GM11168 (cell line): ENCODE results near the gene ZMAT3.
"Not testable (repeated sequence)": the region's sequence is repeated elsewhere in the genome, so short reads cannot be mapped to it uniquely, and the experiment has no call there.

Experiments
- in situ Hi-C: fragments of 300-500 bp; cut with MboI; formaldehyde crosslinking; loops from one replicate; pipeline ENCODE4 v1.12.0; 2022; ENCODE audit warnings: low sequenced_read_pairs; ENCODE audit not compliant: unreplicated experiment

The ZMAT3 gene

DNA sequence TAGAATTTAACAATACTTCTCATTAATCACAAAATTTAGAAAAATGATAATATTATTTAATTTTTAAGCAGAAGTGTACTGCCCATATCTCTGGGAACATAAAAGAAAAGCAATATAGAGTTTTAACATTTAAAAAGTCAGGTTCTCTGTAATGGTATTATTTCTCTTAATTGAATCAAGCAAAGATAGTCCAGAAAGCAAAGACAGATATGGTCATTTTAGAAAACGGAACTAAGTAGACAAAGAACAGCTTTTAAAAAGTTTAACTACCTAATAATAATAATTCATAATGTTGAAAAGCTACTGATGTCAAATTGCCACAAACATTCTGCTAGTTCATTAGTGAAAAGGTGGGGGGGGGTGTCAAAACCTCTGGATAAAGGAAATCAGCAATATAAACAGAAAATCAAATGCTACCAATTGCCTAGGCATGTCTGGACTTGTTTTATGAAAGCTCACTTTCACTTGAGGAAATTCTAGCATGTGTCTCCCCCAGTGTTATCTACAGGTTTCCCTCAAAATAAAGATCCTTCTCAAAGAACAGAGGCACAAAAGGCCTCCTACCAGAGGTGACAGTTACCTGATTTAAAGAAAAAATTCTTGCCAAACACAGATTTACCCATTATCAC lies 1.7 kb downstream of the ZMAT3 start:
- in situ Hi-C loops, result no loop called here

DNA sequence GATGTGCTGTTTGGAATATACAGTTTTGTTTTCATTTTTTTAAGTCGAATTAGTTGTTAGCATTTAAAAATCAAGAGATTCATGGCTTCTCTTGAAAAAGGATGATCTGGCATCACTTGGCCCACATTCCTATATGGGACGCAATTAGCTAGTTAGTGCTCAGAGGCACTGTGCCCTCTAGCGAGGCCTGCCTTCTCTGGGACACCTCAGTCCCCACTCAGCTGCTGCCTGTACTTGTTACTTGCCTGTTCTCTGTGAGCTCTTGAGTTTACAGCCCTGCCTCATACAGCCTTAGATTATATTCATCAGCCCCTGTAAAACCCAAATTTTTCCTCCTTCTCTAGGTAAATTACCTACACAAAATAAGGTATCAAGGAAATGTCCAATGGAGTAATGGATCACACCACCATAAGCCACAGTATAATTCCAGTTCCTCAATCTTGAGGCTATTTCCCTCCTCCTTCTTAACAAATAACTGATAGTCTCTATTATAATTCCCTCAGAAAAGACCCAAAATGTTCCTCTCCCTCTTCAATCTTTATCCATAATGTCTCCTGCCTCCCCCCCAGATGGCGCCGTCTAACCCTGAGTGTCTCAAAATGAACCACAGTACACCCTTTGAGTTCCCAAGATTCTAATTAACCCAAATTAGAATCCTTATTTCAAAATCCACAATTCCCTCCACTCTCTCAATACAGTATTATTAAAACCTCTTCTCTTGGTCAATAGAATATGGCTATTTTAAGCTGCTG lies 2.7 kb downstream of the ZMAT3 start:
- in situ Hi-C loops, result no loop called here

DNA sequence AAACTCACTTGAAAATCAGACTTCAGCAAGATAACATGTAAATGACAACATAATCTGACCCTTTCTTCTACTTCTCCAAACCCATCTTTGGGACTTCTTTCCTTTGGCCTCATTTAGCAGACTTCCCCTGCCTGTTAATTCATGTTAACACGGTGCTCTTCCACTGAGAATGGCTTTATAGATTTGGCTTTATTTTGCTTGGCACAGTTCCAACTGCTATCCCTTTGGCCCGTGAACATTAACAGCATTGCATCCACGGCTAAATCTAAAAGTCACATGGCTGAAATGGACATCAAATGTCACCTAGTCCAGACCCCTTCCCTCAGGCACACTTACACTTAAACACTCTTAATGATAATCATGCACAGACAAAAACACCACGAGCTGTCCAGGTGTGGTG lies 3.8 kb downstream of the ZMAT3 start:
- in situ Hi-C loops, result no loop called here

DNA sequence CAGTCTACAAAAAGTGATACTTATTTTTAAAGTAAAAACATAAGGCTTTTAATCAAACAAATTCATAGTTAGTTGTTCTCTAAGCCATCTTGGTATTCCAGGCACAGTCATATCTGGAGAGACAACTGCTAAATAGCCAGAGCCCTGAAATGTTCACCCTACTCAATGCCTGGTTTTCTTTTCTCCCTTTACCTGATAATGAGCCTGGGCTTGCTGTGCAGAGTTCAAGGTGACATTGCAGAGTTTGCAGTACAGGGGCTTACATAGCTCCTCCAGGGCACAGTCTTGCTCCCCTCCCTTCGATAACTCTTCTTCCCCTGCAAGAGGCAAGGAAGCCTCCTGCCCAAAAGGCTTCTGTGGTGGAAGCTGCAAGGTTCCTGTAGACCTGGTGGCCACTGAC lies 4.3 kb downstream of the ZMAT3 start:
- in situ Hi-C loops, result no loop called here

DNA sequence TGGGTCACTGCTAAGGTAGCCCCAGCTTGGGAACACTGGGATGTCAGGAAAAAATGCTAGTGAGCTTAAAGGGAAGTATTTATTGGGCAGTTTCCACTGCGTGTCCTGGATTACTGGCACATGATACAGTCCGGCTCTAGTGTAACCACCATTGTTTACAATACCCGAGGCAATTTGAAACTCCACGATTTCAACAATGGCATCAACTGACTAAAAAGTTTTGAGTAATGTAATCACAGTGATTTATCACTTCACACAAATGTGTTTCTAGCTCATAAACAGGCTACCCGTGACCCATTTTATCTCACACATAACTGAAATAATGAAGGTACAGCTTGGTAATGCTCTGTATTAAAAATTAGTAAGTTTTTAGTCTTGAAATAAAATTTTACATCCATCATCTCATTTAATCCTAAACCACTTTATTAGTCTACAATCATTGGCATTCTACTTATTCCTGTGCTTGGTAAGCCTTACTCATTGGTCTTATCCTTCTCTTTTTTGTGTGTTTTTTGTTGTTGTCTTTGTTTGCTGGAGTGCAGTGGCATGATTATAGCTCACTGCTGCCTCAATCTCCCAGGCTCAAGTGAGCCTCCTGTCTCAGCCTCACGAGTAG lies 7.6 kb downstream of the ZMAT3 start:
- in situ Hi-C loops, result no loop called here

DNA sequence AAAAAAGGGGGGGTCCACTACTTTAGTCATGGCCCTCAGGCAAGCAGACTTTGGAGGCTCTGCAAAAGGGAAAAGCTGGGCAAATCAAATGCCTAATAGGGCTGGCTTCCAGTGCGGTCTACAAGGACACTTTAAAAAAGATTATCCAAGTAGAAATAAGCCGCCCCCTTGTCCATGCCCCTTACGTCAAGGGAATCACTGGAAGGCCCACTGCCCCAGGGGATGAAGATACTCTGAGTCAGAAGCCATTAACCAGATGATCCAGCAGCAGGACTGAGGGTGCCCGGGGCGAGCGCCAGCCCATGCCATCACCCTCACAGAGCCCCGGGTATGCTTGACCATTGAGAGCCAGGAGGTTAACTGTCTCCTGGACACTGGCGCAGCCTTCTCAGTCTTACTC lies 15.3 kb downstream of the ZMAT3 start:
- in situ Hi-C loops, result no loop called here

DNA sequence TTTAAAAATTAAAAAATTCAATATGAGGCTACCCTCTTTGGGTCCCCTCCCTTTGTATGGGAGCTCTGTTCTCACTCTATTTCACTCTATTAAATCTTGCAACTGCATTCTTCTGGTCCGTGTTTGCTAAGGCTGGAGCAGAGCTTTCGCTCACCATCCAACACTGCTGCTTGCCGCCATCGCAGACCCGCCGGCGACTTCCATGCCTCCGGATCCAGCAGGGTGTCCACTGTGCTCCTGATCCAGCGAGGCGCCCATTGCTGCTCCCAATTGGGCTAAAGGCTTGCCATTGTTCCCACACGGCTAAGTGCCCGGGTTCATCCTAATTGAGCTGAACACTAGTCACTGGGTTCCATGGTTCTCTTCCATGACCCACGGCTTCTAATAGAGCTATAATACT lies 17.0 kb downstream of the ZMAT3 start:
- in situ Hi-C loops, result not testable (repeated sequence)

DNA sequence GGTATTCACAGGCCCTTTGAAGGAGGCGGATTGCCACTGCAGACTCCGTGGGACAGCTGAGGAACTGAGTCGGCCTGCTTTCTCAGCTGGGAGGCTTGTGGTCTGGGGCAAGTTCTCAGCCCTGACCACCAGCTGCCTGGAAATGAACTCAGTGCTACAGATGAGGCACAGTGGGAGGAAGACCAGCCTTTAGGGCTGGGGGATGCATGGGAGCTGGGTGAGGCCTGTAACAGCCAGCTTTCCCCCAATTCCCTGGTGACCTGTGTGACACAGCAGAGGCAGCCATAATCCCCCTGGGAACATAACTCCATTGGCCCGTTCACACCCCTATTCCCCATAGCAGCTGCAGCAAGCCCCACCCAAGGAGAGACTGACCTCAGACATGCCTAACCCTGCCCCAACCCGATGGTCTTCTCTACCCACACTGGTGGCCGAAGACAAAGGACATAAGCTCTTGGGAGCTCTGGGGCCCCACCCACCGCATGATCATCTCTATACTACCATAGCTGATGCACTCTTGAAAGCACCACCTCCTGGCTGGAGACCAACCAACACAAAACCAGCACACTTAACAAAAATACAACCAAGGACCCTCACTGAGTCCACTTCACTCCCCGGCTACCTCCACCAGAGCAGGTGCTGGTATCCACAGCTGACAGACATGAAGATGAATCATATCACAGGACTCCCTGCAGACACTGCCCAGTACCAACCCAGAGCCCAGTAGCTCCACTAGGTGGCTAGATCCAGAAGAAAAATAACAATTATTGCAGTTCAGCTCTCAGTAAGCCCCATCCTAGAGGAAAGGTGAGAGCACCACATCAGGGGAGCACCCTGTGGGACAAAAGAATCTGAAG lies 24.9 kb downstream of the ZMAT3 start:
- in situ Hi-C loops, result no loop called here

DNA sequence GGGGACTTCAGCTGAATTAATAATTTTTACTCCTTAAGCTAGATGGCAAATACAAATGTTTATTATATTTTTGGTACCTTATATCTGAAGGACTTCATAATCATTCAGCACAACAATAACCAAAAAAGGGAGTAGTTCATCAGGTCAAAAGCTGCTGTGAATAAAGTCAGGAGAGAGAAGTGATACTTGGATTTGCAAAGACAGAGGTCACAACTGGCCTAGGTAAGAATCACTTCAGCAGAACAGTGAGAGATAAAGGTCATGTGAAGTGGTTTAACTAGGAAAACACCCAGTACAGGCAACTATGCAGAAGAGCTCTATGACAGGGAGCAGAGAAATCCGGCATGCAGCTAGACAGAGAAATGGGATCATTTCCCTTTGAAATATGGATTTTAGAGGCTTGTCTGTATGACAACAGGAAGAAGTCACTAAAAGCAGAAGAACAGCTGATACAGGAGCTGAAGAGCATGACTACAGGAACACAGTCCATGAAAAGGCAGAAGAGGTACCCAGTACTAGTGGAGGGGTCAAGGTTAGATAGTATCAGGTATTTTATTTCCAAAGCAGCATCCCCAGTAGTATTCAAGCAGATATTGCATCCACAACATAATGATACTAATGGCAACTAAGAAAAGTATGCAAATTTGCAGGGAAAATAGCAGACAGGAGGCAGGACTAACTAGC lies 25.7 kb downstream of the ZMAT3 start:
- in situ Hi-C loops, result no loop called here

DNA sequence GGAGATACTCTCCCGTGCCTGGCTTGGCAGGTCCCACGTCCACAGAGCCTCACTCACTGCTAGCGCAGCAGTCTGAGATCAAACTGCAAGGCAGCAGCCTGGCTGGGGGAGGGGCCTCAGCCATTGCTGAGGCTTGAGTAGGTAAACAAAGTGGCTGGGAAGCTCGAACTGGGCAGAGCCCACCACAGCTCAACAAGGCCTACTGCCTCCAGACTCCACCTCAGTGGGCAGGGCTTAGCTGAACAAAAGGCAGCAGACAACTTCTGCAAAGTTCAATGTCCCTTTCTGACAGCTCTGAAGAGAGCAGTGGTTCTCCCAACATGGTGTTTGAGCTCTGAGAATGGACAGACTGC lies 32.7 kb downstream of the ZMAT3 start:
- in situ Hi-C loops, result not testable (repeated sequence)

DNA sequence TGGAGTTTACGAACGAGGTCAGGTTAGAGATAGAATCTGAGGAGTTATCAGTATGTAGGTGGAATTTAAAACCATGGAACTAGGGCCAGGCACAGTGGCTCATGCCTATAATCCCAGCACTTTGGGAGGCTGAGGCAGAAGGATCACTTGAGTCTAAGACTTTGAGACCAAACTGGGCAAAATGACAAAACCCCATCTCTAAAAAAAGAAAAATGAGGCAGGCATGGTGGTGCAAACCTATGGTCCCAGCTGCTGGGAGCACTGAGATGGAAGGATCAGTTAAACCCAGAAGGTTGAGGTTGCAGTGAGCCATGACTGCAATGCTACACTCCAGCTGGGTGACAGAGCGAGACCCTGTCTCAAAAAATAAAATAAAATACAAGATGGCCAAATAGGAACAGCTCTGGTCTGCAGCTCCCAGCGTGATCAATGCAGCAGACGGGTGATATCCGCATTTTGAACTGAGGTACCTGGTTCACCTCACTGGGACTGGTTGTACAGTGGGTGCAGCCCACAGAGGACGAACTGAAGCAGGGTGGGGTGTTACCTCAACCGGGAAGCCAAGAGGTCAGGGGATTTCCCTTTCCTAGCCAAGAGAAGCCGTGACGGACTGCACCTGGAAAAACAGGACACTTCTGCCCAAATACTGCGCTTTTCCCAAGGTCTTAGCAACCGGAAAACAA lies 33.3 kb downstream of the ZMAT3 start:
- in situ Hi-C loops, result no loop called here

DNA sequence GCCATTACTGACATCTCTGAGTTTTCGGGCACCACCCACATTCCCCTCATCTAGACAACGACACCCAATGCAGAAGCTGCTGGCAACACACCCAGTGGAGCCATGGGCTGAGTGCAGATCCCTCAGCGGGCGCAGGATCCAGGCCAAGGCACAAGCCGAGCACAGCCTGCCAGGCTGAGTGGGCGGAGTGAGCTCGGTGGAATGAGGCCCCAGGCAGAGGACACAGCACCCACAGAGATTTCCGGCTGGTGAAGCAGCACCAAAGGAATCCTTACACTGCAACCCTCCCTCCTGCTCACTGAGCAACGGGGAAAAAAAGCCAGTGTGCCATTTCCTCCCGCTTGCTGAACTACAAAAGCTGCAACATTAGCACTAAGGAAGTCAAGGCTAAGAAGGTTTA lies 34.3 kb downstream of the ZMAT3 start:
- in situ Hi-C loops, result no loop called here

DNA sequence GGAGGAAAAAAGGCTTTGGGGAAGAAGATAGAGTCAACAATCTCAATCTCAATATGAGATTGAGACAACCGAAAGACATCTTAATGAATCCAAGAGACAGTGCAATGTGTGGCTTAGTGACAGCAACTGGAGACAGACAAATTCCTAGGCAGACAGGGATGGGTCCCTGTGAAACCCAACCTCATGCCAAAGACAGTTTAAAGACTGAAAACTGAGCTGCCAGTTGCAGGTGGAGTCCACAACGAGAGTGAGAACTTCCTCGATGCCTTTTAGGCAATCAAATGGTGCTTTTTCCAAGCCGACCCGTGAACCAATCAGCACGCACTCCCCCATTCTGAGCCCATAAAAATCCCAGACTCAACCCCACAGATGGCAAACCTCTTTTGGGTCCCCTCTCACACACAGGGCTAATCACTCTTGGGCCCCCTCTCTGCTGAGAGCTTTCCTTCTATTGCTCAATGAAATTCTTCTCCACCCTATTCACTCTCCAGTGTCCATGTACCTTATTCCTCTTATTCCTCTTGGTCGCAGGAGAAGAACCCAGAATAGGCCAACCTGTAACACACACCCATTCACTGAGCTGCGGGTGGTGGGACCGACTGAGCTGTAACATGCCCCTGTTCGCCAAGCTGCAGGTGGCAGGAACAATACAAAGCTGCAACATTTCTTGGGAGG lies 34.8 kb downstream of the ZMAT3 start:
- in situ Hi-C loops, result no loop called here

DNA sequence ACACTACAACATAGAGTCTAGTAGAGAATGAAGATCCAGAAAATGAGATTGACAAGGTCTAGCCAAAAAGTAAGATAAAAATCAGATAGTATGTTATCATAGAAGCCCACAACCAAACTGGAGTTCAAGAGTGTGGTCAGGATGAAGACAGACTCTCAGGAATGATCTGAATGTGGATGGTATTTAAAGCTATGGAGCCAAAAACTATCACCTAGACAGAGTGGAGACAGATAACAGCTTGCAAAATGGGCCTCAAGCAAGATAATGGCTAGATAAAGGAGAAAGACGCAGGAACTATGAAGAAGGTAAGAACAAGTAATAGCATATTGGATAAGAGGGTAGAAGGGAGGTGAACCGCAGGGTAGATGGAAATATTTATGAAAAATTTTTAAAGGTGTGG lies 35.4 kb downstream of the ZMAT3 start:
- in situ Hi-C loops, result no loop called here

DNA sequence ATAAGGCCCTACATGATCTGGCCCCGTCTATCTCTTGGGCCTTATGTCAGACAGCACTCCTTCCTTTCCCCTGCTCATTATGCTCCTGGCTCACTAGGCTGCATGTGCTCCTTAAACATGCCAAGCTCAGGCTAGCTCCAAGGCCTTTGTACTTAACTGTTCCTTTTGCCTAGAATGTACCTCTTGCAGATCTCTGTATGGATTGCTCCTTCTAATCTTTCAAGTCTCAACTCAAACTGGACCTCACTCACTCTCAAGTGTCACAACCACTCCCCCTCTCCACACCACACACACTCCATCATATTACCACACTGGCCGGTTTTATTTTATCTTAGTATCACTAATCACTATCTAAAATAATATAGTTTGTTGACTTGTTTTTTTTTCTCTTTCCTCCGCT lies 36.4 kb downstream of the ZMAT3 start:
- in situ Hi-C loops, result no loop called here

DNA sequence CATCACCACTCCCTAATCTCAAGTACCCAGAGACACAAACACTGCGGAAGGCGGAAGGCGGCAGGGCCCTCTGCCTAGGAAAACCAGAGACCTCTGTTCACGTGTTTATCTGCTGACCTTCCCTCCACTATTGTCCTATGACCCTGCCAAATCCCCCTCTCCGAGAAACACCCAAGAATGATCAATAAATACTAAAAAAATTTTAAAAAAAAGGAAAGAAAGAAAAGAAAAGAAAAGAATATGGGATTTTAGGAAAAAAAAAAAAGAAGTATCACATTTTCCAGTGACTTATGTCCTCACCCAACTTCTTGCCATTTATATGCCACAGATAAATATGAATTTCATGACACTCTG lies 38.3 kb downstream of the ZMAT3 start:
- in situ Hi-C loops, result not testable (repeated sequence)

DNA sequence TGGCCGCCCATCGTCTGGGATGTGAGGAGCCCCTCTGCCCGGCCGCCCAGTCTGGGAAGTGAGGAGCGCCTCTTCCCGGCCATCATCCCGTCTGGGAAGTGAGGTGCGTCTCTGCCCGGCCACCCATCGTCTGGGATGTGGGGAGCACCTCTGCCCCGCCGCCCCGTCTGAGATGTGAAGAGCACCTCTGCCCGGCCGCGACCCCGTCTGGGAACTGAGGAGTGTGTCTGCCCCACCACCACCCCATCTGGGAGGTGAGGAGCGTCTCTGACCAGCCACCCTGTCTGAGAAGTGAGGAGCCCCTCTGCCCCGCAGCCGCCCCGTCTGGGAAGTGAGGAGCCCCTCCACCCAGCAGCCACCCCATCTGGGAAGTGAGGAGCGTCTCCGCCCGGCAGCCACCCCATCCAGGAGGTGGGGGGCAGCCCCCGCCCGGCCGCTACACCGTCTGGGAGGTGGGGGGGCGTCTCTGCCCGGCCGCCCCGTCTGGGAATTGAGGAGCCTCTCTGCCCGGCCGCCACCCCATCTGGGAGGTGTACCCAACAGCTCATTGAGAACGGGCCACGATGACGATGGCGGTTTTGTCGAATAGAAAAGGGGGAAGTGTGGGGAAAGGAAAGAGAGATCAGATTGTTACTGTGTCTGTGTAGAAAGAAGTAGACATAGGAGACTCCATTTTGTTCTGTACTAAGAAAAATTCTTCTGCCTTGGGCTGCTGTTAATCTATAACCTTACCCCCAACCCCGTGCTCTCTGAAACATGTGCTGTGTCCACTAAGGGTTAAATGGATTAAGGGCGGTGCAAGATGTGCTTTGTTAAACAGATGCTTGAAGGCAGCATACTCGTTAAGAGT lies 38.9 kb downstream of the ZMAT3 start:
- in situ Hi-C loops, result not testable (repeated sequence)

DNA sequence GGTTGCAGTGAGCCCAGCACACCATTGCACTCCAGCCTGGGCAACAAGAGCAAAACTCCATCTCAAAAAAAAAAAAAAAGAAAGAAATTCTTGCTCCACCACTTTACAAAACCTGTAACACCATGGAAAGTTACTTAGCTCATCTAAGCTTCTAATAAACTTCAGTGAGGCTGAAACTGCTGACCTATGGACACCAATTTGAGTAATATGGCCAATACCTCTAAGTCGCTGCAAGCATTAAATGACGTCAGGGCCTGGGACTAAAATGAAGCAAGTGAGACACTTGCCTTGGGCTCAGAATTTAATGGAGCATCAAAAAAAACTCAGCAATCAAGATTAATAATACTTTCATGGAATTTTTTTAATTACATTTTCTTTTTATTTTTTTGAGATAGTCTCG lies 42.5 kb downstream of the ZMAT3 start:
- in situ Hi-C loops, result no loop called here
